ENCODE measurements around the gene SYT9.
A peak's percentile ranks its signal among the peaks of the same experiment; 100 is the strongest.

The SYT9 gene, protein sequence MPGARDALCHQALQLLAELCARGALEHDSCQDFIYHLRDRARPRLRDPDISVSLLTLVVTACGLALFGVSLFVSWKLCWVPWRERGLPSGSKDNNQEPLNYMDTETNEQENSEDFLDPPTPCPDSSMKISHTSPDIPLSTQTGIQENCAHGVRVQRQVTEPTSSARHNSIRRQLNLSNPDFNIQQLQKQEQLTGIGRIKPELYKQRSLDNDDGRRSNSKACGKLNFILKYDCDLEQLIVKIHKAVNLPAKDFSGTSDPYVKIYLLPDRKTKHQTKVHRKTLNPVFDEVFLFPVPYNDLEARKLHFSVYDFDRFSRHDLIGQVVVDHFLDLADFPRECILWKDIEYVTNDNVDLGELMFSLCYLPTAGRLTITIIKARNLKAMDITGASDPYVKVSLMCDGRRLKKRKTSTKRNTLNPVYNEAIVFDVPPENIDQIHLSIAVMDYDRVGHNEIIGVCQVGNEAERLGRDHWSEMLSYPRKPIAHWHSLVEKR

DNA sequence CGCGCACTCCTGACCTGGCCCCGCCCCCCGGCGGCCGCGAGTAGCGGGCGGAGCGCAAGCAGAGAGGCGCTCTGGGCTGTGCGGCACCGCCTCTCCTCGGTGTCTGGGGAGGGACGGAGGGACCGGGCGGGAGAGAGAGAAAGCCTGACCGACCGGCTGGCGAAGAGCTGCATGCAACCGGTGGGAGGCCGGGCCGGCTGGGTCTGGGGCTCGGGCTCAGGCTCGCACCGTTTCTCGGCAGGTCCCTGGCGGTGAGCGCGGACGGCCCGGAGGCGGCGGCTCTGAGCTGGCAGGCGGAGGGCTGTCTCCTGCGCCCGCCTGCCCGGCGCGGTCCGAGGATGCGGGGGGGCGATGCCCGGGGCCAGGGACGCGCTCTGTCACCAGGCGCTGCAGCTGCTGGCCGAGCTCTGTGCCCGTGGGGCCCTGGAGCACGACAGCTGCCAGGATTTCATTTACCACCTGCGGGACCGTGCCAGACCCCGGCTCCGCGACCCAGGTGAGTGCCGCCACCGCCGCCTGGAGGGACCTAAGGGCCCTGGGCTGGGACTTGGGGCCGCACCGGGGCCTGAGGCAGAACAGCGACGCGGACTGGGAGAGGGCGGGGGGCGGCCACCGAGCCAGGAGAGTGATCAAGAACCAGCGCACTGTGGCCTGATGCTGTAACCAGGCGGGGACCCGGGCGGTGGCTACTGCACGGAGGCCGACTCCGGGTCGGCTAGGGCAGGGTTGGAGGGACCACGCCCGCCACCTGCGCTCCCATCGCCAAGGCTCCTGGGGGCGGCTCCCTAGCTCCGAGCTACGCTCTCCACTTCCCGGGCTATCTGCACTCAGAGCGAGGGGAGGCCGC is at the start of gene SYT9:
TSS of gene SYT9 (plus strand) at position 69 of the 847 bp plus-strand sequence. CDS start at position 352, 283 bp downstream.
- TF ChIP-seq, protein P1, sequence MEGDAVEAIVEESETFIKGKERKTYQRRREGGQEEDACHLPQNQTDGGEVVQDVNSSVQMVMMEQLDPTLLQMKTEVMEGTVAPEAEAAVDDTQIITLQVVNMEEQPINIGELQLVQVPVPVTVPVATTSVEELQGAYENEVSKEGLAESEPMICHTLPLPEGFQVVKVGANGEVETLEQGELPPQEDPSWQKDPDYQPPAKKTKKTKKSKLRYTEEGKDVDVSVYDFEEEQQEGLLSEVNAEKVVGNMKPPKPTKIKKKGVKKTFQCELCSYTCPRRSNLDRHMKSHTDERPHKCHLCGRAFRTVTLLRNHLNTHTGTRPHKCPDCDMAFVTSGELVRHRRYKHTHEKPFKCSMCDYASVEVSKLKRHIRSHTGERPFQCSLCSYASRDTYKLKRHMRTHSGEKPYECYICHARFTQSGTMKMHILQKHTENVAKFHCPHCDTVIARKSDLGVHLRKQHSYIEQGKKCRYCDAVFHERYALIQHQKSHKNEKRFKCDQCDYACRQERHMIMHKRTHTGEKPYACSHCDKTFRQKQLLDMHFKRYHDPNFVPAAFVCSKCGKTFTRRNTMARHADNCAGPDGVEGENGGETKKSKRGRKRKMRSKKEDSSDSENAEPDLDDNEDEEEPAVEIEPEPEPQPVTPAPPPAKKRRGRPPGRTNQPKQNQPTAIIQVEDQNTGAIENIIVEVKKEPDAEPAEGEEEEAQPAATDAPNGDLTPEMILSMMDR (IDR thresholded peaks at IDR 0.05; ENCODE audit: low read depth, low read length, missing control alignments) = no peak
- peak within 1 kb of the TSS; percentile 23; the same call in 1 of the 2 replicates for H3K4me3 ChIP-seq (replicated peaks; ENCODE audit: low read depth, low read length)
- no peak for DNase-seq (ENCODE audit: extremely low read depth, low read depth)

DNA sequence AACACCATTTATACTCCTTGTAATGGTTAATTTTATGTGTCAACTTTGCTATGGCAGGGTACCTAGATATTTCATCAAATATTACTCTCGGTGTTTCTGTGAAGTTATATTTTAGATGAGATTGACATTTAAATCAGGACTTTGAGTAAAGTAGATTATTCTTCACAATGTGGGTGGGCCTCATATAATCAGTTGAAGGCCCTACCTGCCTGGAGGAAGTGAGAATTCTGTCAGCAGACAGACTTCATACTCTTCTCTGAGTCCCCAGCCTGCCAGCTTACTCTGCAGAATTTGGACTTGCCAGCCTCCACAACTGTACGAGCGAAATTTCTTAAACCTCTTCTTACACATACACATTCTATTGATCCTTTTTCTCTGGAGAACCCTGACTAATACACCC is 49.3 kb upstream of the SYT9 start:
- H3K4me3 ChIP-seq (replicated peaks; ENCODE audit: low read depth, low read length) = no peak overlapping the region
- TF ChIP-seq, protein P1 (IDR thresholded peaks at IDR 0.05; ENCODE audit: low read depth, low read length, missing control alignments) = no peak
- DNase-seq (ENCODE audit: extremely low read depth, low read depth) = no peak

DNA sequence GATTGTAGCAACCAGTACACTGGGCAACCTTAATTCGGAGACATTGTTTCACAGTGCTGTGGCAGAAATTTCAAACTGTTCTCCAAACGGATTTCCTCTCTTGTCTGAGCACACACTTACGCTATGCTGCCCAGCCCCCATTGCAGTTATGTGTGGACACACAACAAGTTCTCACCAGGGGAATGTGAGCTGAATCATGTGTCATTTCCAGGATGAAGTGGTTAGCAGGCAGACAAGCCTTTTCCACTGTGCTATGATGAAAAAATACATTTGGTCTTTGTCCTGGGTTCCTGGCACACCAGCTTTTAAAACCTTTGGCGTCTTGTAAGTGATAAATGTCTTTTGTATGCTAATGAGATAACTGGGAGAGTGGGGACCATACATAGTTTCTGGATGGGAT is 46.9 kb upstream of the SYT9 start:
- no peak for DNase-seq (ENCODE audit: extremely low read depth, low read depth)
- TF ChIP-seq, protein P1 (IDR thresholded peaks at IDR 0.05; ENCODE audit: low read depth, low read length, missing control alignments) = no peak
- no peak overlapping the region for H3K4me3 ChIP-seq (replicated peaks; ENCODE audit: low read depth, low read length)

DNA sequence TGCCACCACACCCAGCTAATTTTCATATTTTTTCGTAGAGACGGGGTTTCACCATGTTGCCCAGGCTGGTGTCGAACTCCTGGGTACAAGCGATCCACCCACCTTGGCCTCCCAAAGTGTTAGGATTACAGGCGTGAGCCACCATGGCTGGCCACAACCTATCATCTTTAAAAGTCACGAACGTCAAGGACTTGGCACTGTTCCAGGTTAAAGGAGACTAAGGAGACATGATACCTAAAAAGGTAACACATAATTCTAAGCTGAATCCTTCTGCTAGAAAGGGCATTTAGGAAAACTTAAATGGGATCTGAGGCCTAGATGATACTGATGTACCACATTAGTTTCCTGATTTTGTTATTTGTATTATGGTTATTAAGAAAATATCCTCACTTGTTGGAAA is 43.3 kb upstream of the SYT9 start:
- TF ChIP-seq, protein P1 (IDR thresholded peaks at IDR 0.05; ENCODE audit: low read depth, low read length, missing control alignments) = no peak
- DNase-seq (ENCODE audit: extremely low read depth, low read depth) = no peak
- H3K4me3 ChIP-seq (replicated peaks; ENCODE audit: low read depth, low read length) = no peak overlapping the region

DNA sequence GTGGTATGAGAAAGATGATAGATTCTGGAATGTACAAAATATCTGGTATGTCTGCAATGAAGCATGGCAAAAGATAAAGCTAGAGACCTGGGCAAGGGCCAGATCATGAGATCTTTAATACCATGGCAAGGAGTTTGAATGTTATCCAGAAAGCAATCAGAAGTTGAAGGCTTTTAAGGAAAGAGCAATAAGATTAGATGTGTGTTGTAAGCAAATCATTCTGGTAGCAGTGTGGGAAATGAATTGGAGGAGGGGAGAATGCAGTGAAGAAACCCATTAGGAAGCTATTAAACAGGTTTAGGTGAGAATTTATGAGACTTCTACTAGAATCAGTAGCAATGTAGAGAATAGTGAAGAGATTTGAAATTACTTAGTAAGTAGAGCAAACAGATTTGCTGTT is 32.2 kb upstream of the SYT9 start:
- DNase-seq (ENCODE audit: extremely low read depth, low read depth) = no peak
- TF ChIP-seq, protein P1 (IDR thresholded peaks at IDR 0.05; ENCODE audit: low read depth, low read length, missing control alignments) = no peak
- no peak overlapping the region for H3K4me3 ChIP-seq (replicated peaks; ENCODE audit: low read depth, low read length)

DNA sequence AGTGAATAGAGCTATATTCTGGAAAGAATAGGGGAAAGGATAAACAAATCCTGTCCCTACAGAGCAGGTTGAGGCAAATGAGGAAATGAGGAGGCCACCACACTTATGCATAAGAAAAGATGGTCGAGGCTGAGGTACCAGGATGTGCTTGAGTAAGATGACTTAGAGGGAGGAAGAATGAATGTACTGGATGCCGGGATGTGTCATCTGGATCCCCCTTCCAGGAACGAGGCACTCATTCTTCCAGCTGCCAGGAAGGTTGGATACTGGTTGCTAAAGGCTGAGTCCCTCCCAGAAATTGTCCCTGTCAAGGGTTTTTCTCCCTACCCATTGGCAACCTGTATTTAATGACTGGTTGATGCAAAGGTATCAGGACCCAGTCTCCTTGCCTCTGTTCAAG is 31.1 kb upstream of the SYT9 start:
- TF ChIP-seq, protein P1 (IDR thresholded peaks at IDR 0.05; ENCODE audit: low read depth, low read length, missing control alignments) = no peak
- H3K4me3 ChIP-seq (replicated peaks; ENCODE audit: low read depth, low read length) = no peak overlapping the region
- DNase-seq (ENCODE audit: extremely low read depth, low read depth) = no peak
